WTC11 (cell line): ENCODE results near the gene SIGLEC10. TPM values are rescaled to one million over a fixed set of nuclear protein-coding genes. Genes with fewer than 3 reads are reported as not detected.
"Not testable (repeated sequence)": the region's sequence is repeated elsewhere in the genome, so short reads cannot be mapped to it uniquely, and the experiment has no call there.

Experiments
- ATAC-seq: fragments of 200-7000 bp; cut with Tn5 transposase; 2 replicates; pipeline ENCODE4 v1.10.0; 2021; ENCODE audit warnings: mild to moderate bottlenecking, moderate library complexity
- CTCF ChIA-PET: fragments of 300-600 bp; sonication (Branson Sonifier 250); formaldehyde crosslinking; loops from one replicate; lab custom pipeline; 2021; ENCODE audit warnings: antibody characterized with exemption; lab: Charles Lee
- POLR2A ChIA-PET: fragments of 350-600 bp; sonication (Branson Sonifier 250); formaldehyde crosslinking; loops from one replicate; lab custom pipeline; 2021; ENCODE audit warnings: antibody characterized with exemption; lab: Charles Lee
- DNase-seq: peaks from one replicate; pipeline ENCODE4 v3.0.0; 2021; ENCODE audit warnings: low spot score
- H3K27ac Mint-ChIP-seq: 2 replicates; pipeline ENCODE4 v1.8.0; 2021; ENCODE audit warnings: mixed read lengths
- H3K27me3 Mint-ChIP-seq: 2 replicates; pipeline ENCODE4 v1.8.0; 2021; ENCODE audit warnings: low read depth, mild to moderate bottlenecking, moderate library complexity, mixed read lengths
- H3K36me3 Mint-ChIP-seq: 2 replicates; pipeline ENCODE4 v1.8.0; 2021; ENCODE audit warnings: mixed read lengths
- H3K4me1 Mint-ChIP-seq: 2 replicates; pipeline ENCODE4 v1.8.0; 2022; ENCODE audit warnings: mixed read lengths
- H3K4me3 Mint-ChIP-seq: 2 replicates; pipeline ENCODE4 v1.8.0; 2021; ENCODE audit warnings: mild to moderate bottlenecking, moderate library complexity, mixed read lengths
- H3K9me3 Mint-ChIP-seq: 2 replicates; pipeline ENCODE4 v1.8.0; 2021; ENCODE audit warnings: mixed read lengths
- ATF1 ChIP-seq: sonication (generic); formaldehyde crosslinking; IDR thresholded peaks from 2 replicates; pipeline ENCODE4 v1.8.1; 2023; ENCODE audit warnings: mild to moderate bottlenecking, moderate library complexity, missing genetic modification reagents
- JAZF1 ChIP-seq: fragments of 250-450 bp; sonication (Bioruptor Pico); IDR thresholded peaks from 2 replicates; pipeline ENCODE4 v1.9.0; 2021; ENCODE audit warnings: moderate library complexity, mild to moderate bottlenecking, inconsistent platforms
- NFE2L1 ChIP-seq: sonication (generic); formaldehyde crosslinking; IDR thresholded peaks from 2 replicates; pipeline ENCODE4 v1.8.1; 2023; ENCODE audit warnings: missing genetic modification reagents
- SOX15 ChIP-seq: fragments of 250-450 bp; sonication (Bioruptor Pico); IDR thresholded peaks from 2 replicates; pipeline ENCODE4 v1.9.0; 2021; ENCODE audit warnings: mild to moderate bottlenecking
- TP53 ChIP-seq: sonication (generic); formaldehyde crosslinking; IDR thresholded peaks from 2 replicates; pipeline ENCODE4 v1.8.1; 2023; ENCODE audit warnings: mild to moderate bottlenecking, missing genetic modification reagents
- ZBTB21 ChIP-seq: sonication (generic); formaldehyde crosslinking; IDR thresholded peaks from 2 replicates; pipeline ENCODE4 v1.8.1; 2023; ENCODE audit warnings: mild to moderate bottlenecking, missing genetic modification reagents, borderline replicate concordance
- ZNF138 ChIP-seq: sonication (generic); formaldehyde crosslinking; conservative IDR thresholded peaks from 2 replicates; pipeline ENCODE4 v1.8.1; 2022; ENCODE audit warnings: mild to moderate bottlenecking, moderate library complexity, missing genetic modification reagents
- ZNF219 ChIP-seq: sonication (generic); formaldehyde crosslinking; IDR thresholded peaks from 2 replicates; pipeline ENCODE4 v1.8.0; 2023; ENCODE audit warnings: missing genetic modification reagents, mild to moderate bottlenecking, borderline replicate concordance
- ZNF317 ChIP-seq: sonication (generic); formaldehyde crosslinking; IDR thresholded peaks from 2 replicates; pipeline ENCODE4 v1.8.1; 2023; ENCODE audit warnings: low read depth, mild to moderate bottlenecking, moderate library complexity, missing genetic modification reagents, borderline replicate concordance
- total RNA-seq: library from RNA; stranded (reverse); gene quantifications from 3 replicates; pipeline ENCODE4 v1.2.3, GENCODE V29; 2021
- TF ChIP-seq, protein P1 (sequence below): fragments of 250-450 bp; sonication (Bioruptor Pico); IDR thresholded peaks from 2 replicates; pipeline ENCODE4 v2.1.2; 2022; ENCODE audit warnings: mild to moderate bottlenecking, moderate library complexity
- TF ChIP-seq, protein P2 (sequence below): sonication (generic); formaldehyde crosslinking; IDR thresholded peaks from 2 replicates; pipeline ENCODE4 v1.8.0; 2022; ENCODE audit warnings: mild to moderate bottlenecking, missing genetic modification reagents
- TF ChIP-seq, protein P3 (sequence below): sonication (generic); formaldehyde crosslinking; IDR thresholded peaks from 2 replicates; pipeline ENCODE4 v1.8.1; 2023; ENCODE audit warnings: mild to moderate bottlenecking, missing genetic modification reagents
- TF ChIP-seq, protein P4 (sequence below): fragments of 200-600 bp; IDR thresholded peaks from 2 replicates; pipeline ENCODE4 v1.8.0; 2022; ENCODE audit warnings: antibody characterized with exemption

The SIGLEC10 gene
- total RNA-seq, 1 experiment from 2014 or later = not detected

DNA sequence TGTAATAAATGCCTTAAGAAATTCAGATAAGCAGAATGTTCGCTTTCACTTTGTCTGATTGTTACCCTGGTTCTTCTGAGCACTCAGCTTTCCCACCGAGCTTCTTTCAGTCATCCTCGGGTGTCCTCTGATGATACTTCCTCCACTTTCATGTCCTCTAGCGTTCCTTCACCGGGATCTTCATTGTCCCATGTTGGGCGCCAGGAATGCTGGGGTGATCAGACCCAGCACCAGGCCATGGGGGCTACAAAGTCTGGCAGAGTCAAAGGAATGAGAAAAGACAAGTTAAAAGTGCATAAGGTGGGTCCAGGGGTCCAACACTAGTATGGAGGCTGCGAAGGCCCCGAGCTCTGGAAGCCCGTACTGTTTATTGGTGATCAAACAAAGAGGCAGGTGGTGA is 15.3 kb downstream of the SIGLEC10 start (continued):
- TF ChIP-seq, protein P1, sequence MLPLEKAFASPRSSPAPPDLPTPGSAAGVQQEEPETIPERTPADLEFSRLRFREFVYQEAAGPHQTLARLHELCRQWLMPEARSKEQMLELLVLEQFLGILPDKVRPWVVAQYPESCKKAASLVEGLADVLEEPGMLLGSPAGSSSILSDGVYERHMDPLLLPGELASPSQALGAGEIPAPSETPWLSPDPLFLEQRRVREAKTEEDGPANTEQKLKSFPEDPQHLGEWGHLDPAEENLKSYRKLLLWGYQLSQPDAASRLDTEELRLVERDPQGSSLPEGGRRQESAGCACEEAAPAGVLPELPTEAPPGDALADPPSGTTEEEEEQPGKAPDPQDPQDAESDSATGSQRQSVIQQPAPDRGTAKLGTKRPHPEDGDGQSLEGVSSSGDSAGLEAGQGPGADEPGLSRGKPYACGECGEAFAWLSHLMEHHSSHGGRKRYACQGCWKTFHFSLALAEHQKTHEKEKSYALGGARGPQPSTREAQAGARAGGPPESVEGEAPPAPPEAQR = no peak
- no peak for TF ChIP-seq SOX15
- TF ChIP-seq, protein P2, sequence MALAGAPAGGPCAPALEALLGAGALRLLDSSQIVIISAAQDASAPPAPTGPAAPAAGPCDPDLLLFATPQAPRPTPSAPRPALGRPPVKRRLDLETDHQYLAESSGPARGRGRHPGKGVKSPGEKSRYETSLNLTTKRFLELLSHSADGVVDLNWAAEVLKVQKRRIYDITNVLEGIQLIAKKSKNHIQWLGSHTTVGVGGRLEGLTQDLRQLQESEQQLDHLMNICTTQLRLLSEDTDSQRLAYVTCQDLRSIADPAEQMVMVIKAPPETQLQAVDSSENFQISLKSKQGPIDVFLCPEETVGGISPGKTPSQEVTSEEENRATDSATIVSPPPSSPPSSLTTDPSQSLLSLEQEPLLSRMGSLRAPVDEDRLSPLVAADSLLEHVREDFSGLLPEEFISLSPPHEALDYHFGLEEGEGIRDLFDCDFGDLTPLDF = no peak
- TF ChIP-seq TP53 (CRISPR knock-in tag) = no peak

DNA sequence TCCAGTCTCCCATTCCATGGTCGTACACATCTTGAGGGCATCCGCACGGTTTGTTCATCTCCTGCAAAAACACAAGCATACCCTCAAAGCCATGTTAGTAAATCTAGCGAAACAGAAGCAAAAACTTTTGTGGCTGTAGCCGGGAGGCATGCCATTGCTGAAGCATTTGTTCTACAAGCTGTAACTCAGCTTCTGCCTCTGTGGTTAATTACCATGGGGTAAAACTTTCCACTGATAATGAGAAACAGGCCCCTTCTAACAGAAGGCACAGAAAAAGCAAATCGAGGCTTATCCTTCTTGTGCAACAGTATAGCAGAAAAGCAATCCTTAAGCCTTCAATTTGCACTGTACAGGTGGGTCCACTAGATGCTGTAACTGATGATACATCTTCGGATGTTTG is 17.5 kb downstream of the SIGLEC10 start:
- peaks cover 15% of the 10 kb centered on the region for H3K27me3 Mint-ChIP-seq
- CTCF ChIA-PET = interaction anchor here (1.3 to 2.1 kb wide), 2 partner anchors 8 to 22 kb away, joined by 3 to 10 read pairs; no protein-coding TSS in a partner anchor
- H3K4me3 Mint-ChIP-seq, H3K27ac Mint-ChIP-seq, POLR2A ChIA-PET, ATAC-seq, DNase-seq: not testable (repeated sequence)
- H3K36me3 Mint-ChIP-seq = peaks cover 41% of the 10 kb centered on the region
- peaks cover 30% of the 10 kb centered on the region for H3K9me3 Mint-ChIP-seq
- peaks cover 22% of the 10 kb centered on the region for H3K4me1 Mint-ChIP-seq

DNA sequence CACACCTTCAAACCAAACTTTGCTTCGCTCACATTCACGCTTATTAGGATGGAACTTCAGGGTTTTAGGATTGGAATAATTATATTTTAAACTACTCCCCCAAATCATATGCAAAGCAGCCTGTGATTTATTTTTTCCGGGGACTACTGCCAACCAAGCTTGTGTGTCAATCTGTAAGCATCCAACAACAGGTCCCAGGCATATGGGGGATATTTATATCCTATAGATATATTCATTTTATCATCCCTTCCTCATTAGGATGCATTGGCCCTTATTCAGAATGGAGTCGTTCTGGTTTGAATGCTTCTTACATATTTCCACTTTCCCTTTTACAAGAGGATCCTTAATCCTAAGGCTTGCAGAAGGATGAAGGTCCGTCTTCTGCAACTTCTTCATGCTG is 18.2 kb downstream of the SIGLEC10 start:
- ChIA-PET POLR2A (no interaction called here), CTCF (interaction anchor here (1.1 to 2.1 kb wide), 2 partner anchors 23 to 103 kb away, joined by 3 to 10 read pairs; no protein-coding TSS in a partner anchor)
- no peak for DNase-seq
- ATAC-seq = no peak
- Mint-ChIP-seq H3K36me3 (peaks cover 36% of the 10 kb centered on the region), H3K4me1 (peaks cover 24% of the 10 kb centered on the region), H3K9me3 (peaks cover 26% of the 10 kb centered on the region), H3K4me3 (no peak overlapping the region), H3K27ac (no peak overlapping the region), H3K27me3 (peaks cover 15% of the 10 kb centered on the region)
- TF ChIP-seq, protein P3, sequence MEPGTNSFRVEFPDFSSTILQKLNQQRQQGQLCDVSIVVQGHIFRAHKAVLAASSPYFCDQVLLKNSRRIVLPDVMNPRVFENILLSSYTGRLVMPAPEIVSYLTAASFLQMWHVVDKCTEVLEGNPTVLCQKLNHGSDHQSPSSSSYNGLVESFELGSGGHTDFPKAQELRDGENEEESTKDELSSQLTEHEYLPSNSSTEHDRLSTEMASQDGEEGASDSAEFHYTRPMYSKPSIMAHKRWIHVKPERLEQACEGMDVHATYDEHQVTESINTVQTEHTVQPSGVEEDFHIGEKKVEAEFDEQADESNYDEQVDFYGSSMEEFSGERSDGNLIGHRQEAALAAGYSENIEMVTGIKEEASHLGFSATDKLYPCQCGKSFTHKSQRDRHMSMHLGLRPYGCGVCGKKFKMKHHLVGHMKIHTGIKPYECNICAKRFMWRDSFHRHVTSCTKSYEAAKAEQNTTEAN = no peak
- TF ChIP-seq ZNF138 (no peak), JAZF1 (no peak), ZNF219 (CRISPR knock-in tag) (no peak), ATF1 (CRISPR knock-in tag) (no peak), ZBTB21 (no peak), NFE2L1 (CRISPR knock-in tag) (no peak)

DNA sequence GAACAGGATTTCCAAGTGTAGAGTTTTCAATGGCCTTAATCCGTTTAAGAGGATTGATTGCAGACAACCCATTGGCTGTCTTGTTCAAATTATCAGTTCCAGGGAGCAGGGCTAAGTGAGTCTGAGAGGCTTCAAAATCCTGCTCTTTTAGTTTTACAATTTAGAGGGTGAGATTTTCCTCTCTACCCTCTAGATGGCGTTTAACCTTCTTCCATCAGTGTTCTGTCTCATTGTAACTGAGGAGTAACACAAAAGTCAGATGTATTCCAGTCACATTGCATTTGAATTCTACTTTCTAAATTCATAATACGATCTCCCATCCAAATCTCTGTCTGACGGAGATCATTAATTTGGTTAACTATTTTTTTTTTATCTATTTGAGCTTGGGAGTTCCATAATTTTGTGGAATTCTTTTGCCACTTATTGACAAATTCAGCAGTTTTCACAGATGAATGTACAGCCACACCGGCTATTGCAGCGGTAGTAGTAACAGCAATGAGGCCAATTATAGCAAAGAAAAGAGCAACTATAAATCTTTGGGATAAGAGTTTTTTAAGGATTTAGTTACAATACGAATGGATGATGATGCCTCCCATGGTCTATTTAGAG is 19.2 kb downstream of the SIGLEC10 start:
- no peak for TF ChIP-seq ZNF317 (CRISPR knock-in tag)
- TF ChIP-seq, protein P3 = no peak
- TF ChIP-seq, protein P4, sequence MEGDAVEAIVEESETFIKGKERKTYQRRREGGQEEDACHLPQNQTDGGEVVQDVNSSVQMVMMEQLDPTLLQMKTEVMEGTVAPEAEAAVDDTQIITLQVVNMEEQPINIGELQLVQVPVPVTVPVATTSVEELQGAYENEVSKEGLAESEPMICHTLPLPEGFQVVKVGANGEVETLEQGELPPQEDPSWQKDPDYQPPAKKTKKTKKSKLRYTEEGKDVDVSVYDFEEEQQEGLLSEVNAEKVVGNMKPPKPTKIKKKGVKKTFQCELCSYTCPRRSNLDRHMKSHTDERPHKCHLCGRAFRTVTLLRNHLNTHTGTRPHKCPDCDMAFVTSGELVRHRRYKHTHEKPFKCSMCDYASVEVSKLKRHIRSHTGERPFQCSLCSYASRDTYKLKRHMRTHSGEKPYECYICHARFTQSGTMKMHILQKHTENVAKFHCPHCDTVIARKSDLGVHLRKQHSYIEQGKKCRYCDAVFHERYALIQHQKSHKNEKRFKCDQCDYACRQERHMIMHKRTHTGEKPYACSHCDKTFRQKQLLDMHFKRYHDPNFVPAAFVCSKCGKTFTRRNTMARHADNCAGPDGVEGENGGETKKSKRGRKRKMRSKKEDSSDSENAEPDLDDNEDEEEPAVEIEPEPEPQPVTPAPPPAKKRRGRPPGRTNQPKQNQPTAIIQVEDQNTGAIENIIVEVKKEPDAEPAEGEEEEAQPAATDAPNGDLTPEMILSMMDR = peak; percentile 30; the same call in 1 of the 2 replicates
- TF ChIP-seq, all 79 proteins: peak for 1
- DNase-seq (no peak), ATAC-seq (no peak)
- Mint-ChIP-seq H3K27me3 (peaks cover 10% of the 10 kb centered on the region), H3K4me3 (no peak overlapping the region), H3K4me1 (peaks cover 26% of the 10 kb centered on the region), H3K27ac (peak overlapping the region; percentile 62; the same call in 1 of the 2 replicates), H3K36me3 (peaks cover 26% of the 10 kb centered on the region), H3K9me3 (peaks cover 19% of the 10 kb centered on the region)
- ChIA-PET POLR2A (no interaction called here), CTCF (interaction anchor here (0.6 to 4.4 kb wide), 12 partner anchors 9 to 210 kb away, joined by 3 to 41 read pairs (median 4); partner anchors contain the start of genes LIM2 and SIGLEC10)

DNA sequence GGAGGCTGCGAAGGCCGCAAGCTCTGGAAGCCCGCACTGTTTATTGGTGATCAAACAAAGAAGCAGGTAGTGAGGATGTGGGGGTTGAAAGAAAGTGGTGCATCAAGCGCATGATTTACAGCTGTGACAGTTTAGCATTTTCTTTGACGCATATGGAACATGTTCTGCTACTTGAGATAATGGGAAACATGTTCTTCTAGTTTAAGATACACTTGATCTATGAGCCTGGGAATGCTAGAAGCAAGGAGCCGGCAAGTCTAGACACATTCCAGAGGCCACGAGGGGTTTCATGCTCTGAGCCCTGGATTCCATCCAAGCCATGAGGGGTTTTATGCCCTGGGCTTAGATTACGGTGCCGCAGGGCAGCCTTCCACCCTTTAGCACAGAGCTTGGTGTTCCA is 20.0 kb downstream of the SIGLEC10 start:
- H3K4me1 Mint-ChIP-seq = peaks cover 29% of the 10 kb centered on the region
- H3K27me3 Mint-ChIP-seq, H3K4me3 Mint-ChIP-seq, DNase-seq, POLR2A ChIA-PET, ATAC-seq: not testable (repeated sequence)
- CTCF ChIA-PET = interaction anchor here (0.6 to 4.4 kb wide), 12 partner anchors 8 to 211 kb away, joined by 3 to 41 read pairs (median 4); partner anchors contain the start of genes LIM2 and SIGLEC10
- peak overlapping the region; percentile 28; the same call in 1 of the 2 replicates for H3K27ac Mint-ChIP-seq
- H3K9me3 Mint-ChIP-seq = peaks cover 13% of the 10 kb centered on the region
- peaks cover 19% of the 10 kb centered on the region for H3K36me3 Mint-ChIP-seq
